Caco-2 (cell line): ENCODE data around the gene SMIM10L2A. TPM values are rescaled to one million over a fixed set of nuclear protein-coding genes. Genes with fewer than 3 reads are reported as not detected.
"Not testable (repeated sequence)": the region's sequence is repeated elsewhere in the genome, so short reads cannot be mapped to it uniquely, and the experiment has no call there.

Experiments
- BruUV-seq: library from RNA; stranded (reverse); fragments of 400-500 nt; replicated peaks from 2 replicates; lab custom pipeline; 2021; lab: Mats Ljungman, UMichigan
- CTCF ChIA-PET: fragments of 300-600 bp; sonication (Branson Sonifier 250); formaldehyde crosslinking; loops from one replicate; lab custom pipeline; 2022; ENCODE audit warnings: antibody characterized with exemption; lab: Charles Lee
- POLR2A ChIA-PET: fragments of 300-600 bp; sonication (Branson Sonifier 250); formaldehyde crosslinking; loops from one replicate; lab custom pipeline; 2022; ENCODE audit warnings: antibody characterized with exemption; lab: Charles Lee
- DNase-seq, 2 experiments: peaks; one replicate each; pipeline versions ENCODE4 v3.0.0 to v3.0.0-alpha.2; 2020 to 2022
- H3K27me3 ChIP-seq: replicated peaks from 2 replicates; pipeline ENCODE4 v1.6.0; 2011; ENCODE audit warnings: low read length; ENCODE audit not compliant: control insufficient read depth, insufficient read depth
- H3K36me3 ChIP-seq: 2 replicates; pipeline ENCODE4 v1.5.1; 2011; ENCODE audit warnings: low read length; ENCODE audit not compliant: control insufficient read depth, insufficient read depth
- H3K4me1 ChIP-seq: fragments of 250-450 bp; sonication (Bioruptor Pico); 2 replicates; pipeline ENCODE4 v1.5.1; 2020; ENCODE audit warnings: mild to moderate bottlenecking
- H3K4me3 ChIP-seq: 2 replicates; pipeline ENCODE4 v1.5.1; 2011; ENCODE audit warnings: low read depth, mild to moderate bottlenecking, control low read depth, low read length
- H3K9me3 ChIP-seq: fragments of 250-450 bp; sonication (Bioruptor Pico); 2 replicates; pipeline ENCODE4 v1.5.1; 2020; ENCODE audit warnings: mild to moderate bottlenecking, moderate library complexity
- H3K27ac Mint-ChIP-seq: one replicate; pipeline ENCODE4 v1.8.0; 2022; ENCODE audit warnings: mixed read lengths; ENCODE audit not compliant: unreplicated experiment
- H3K27me3 Mint-ChIP-seq: one replicate; pipeline ENCODE4 v1.8.0; 2022; ENCODE audit warnings: mixed read lengths; ENCODE audit not compliant: insufficient read depth, unreplicated experiment
- H3K36me3 Mint-ChIP-seq: one replicate; pipeline ENCODE4 v1.8.0; 2022; ENCODE audit warnings: mild to moderate bottlenecking, mixed read lengths; ENCODE audit not compliant: insufficient read depth, unreplicated experiment
- H3K4me1 Mint-ChIP-seq: one replicate; pipeline ENCODE4 v1.8.0; 2022; ENCODE audit warnings: low read depth, mixed read lengths; ENCODE audit not compliant: unreplicated experiment
- H3K4me3 Mint-ChIP-seq: one replicate; pipeline ENCODE4 v1.8.0; 2022; ENCODE audit warnings: mild to moderate bottlenecking, moderate library complexity, mixed read lengths; ENCODE audit not compliant: unreplicated experiment
- H3K9me3 Mint-ChIP-seq: one replicate; pipeline ENCODE4 v1.8.0; 2022; ENCODE audit warnings: mixed read lengths; ENCODE audit not compliant: unreplicated experiment
- CTCF ChIP-seq, 2 experiments: fragments of 200-600 bp in 1 of 2; IDR thresholded peaks; 1 replicate in 1 of 2; 2 replicates in 1 of 2; pipeline versions ENCODE4 v1.5.1 to v1.8.0; 2011 to 2022; ENCODE audit warnings: antibody characterized with exemption in 1 of 2, control low read depth in 1 of 2, inconsistent platforms in 1 of 2, low read depth in 1 of 2, low read length in 1 of 2, mild to moderate bottlenecking in 1 of 2, moderate library complexity in 1 of 2; ENCODE audit not compliant: insufficient read depth in 1 of 2, severe bottlenecking in 1 of 2, unreplicated experiment in 1 of 2
- intact Hi-C: fragments of 100-400 bp; cut with micrococcal nuclease; formaldehyde crosslinking; loops from one replicate; pipeline ENCODE4 v1.10.0; 2022; ENCODE audit not compliant: unreplicated experiment
- total RNA-seq: library from RNA; stranded (reverse); gene quantifications from 2 replicates; pipeline ENCODE4 v1.2.3, GENCODE V29; 2022

SMIM10L2A gene
- total RNA-seq, 1 experiment from 2014 or later = 2.6 TPM

- Mint-ChIP-seq H3K9me3 (no peaks in the 10 kb centered on the region), H3K36me3 (no peaks in the 10 kb centered on the region), H3K27ac (no peak overlapping the region), H3K4me1 (no peaks in the 10 kb centered on the region), H3K4me3 (no peak overlapping the region), H3K27me3 (no peaks in the 10 kb centered on the region)
- intact Hi-C loops = no loop called here
- Histone ChIP-seq H3K4me1 (no peaks in the 10 kb centered on the region), H3K4me3 (no peak overlapping the region), H3K27me3 (no peaks in the 10 kb centered on the region), H3K36me3 (no peaks in the 10 kb centered on the region), H3K9me3 (no peaks in the 10 kb centered on the region)
- no TSS peak for BruUV-seq
- CTCF ChIA-PET = no interaction called here
- POLR2A ChIA-PET = no interaction called here
- no peak for TF ChIP-seq CTCF (IDR thresholded peaks at IDR 0.05; ENCODE audit: insufficient read depth in 1 of 2, low read depth in 1 of 2, low read length in 1 of 2, severe bottlenecking in 1 of 2, unreplicated experiment in 1 of 2)
- no peak for DNase-seq
Measured at GRCh38 chrX:135396566-135396965, 25.2 kb upstream of the SMIM10L2A start.

- Mint-ChIP-seq H3K9me3 (no peaks in the 10 kb centered on the region), H3K27me3 (no peaks in the 10 kb centered on the region), H3K4me1 (peaks cover 1% of the 10 kb centered on the region), H3K36me3 (no peaks in the 10 kb centered on the region), H3K4me3 (no peak overlapping the region), H3K27ac (no peak overlapping the region)
- H3K9me3 ChIP-seq = no peaks in the 10 kb centered on the region
- TF ChIP-seq CTCF (IDR thresholded peaks at IDR 0.05; ENCODE audit: insufficient read depth in 1 of 2, low read depth in 1 of 2, low read length in 1 of 2, severe bottlenecking in 1 of 2, unreplicated experiment in 1 of 2) = no peak
- H3K27me3 ChIP-seq = no peaks in the 10 kb centered on the region
- intact Hi-C loops = no loop called here
- H3K36me3 ChIP-seq = no peaks in the 10 kb centered on the region
- no peaks in the 10 kb centered on the region for H3K4me1 ChIP-seq
- no peak overlapping the region for H3K4me3 ChIP-seq
- no TSS peak for BruUV-seq
- no peak for DNase-seq
- ChIA-PET POLR2A (no interaction called here), CTCF (no interaction called here)
Measured at GRCh38 chrX:135397652-135398051, 24.1 kb upstream of the SMIM10L2A start.

- H3K4me3 ChIP-seq = no peak overlapping the region
- no peak for DNase-seq
- no peaks in the 10 kb centered on the region for H3K36me3 Mint-ChIP-seq
- H3K4me1 Mint-ChIP-seq = peaks cover 17% of the 10 kb centered on the region
- no peaks in the 10 kb centered on the region for H3K36me3 ChIP-seq
- BruUV-seq = no TSS peak
- H3K9me3 Mint-ChIP-seq = no peaks in the 10 kb centered on the region
- no peak overlapping the region for H3K27ac Mint-ChIP-seq
- H3K4me1 ChIP-seq = no peaks in the 10 kb centered on the region
- ChIA-PET POLR2A (interaction anchor here (0.6 kb wide), 1 partner anchor 18 kb away, joined by 8 read pairs; the partner anchor contains the start of gene SMIM10L2A), CTCF (no interaction called here)
- H3K4me3 Mint-ChIP-seq = no peak overlapping the region
- no peaks in the 10 kb centered on the region for H3K27me3 Mint-ChIP-seq
- intact Hi-C loops = no loop called here
- no peaks in the 10 kb centered on the region for H3K9me3 ChIP-seq
- no peak for TF ChIP-seq CTCF (IDR thresholded peaks at IDR 0.05; ENCODE audit: insufficient read depth in 1 of 2, low read depth in 1 of 2, low read length in 1 of 2, severe bottlenecking in 1 of 2, unreplicated experiment in 1 of 2)
- no peaks in the 10 kb centered on the region for H3K27me3 ChIP-seq
Measured at GRCh38 chrX:135403374-135403773, 18.4 kb upstream of the SMIM10L2A start.

GRCh38 chrX:135406428-135406827 lies 15.3 kb upstream of the SMIM10L2A start:
- H3K27me3 Mint-ChIP-seq, intact Hi-C loops, H3K9me3 ChIP-seq, H3K36me3 ChIP-seq, CTCF ChIA-PET, H3K4me1 ChIP-seq, H3K27me3 ChIP-seq, H3K4me3 ChIP-seq, BruUV-seq, H3K9me3 Mint-ChIP-seq, POLR2A ChIA-PET, H3K27ac Mint-ChIP-seq, DNase-seq, H3K36me3 Mint-ChIP-seq, H3K4me3 Mint-ChIP-seq: not testable (repeated sequence)
- H3K4me1 Mint-ChIP-seq = peaks cover 17% of the 10 kb centered on the region
